Fibroblast of lung (primary cell): ENCODE results near the gene NME8.

Experiments used
- CTCF ChIP-seq, 2 donors: IDR thresholded peaks in 1 of 2; conservative IDR thresholded peaks in 1 of 2; 1 replicate in 1 of 2; 2 replicates in 1 of 2; pipeline ENCODE4 v1.5.1; 2011 to 2012; ENCODE audit warnings: low read length in 2 of 2, control low read depth in 1 of 2, inconsistent platforms in 1 of 2, low read depth in 1 of 2, mild to moderate bottlenecking in 1 of 2
- EZH2 ChIP-seq: IDR thresholded peaks from 2 replicates; pipeline ENCODE4 v1.5.1; 2012; ENCODE audit warnings: low read length, control low read depth, mild to moderate bottlenecking; ENCODE audit errors: missing control alignments

DNA sequence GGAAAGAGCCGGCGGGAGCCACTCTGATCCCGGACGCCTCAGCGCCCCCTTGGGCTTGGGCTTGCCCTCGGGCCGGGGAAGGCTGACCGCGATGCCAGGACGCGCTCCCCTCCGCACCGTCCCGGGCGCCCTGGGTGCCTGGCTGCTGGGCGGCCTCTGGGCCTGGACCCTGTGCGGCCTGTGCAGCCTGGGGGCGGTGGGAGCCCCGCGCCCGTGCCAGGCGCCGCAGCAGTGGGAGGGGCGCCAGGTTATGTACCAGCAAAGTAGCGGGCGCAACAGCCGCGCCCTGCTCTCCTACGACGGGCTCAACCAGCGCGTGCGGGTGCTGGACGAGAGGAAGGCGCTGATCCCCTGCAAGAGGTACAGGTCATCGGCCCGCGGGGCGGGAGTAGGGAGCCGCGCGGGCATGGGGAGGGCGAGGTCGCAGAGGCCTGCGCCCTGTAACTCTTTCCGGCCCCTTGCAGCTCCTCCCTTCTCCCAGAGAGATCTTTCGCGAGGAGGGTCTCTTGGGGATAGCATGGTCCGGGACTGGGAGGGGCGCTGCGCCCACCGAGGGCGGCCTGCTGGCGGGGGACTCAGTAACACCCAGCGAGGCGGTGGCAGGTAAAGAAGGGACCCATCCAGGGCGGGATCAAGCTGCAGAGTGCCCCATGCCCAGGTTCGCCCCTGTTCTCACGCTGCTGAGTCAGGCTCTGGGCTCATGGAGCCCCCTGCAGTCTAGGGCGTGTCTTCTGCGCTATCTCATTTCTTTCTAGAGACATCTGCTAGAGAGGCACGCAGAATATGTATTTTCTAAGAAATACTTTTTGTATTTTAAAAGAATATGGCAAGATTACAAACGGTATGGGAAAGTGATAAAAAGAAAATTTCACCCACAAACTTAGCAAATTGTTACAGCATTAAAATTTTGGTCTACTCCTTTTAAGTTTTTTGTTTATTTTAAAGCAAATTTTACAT lies 72.7 kb downstream of the NME8 start:
- no peak for TF ChIP-seq CTCF (conservative IDR thresholded peaks at IDR 0.05 in 1 of 2, IDR thresholded peaks at IDR 0.05 in 1 of 2; ENCODE audit: low read depth in 1 of 2, low read length in 2 of 2)
- TF ChIP-seq EZH2 = no peak
